Left hindlimb (tissue), 1 donor: ENCODE results near the gene CALML3.

Source experiments
- DNase-seq: peaks from one replicate; pipeline ENCODE4 v3.0.0-alpha.2; 2018

The CALML3 gene

GRCh38 chr10:5545011-5545410 lies 20.2 kb downstream of the CALML3 start:
- no peak for DNase-seq

GRCh38 chr10:5545426-5545777 lies 20.6 kb downstream of the CALML3 start:
- no peak for DNase-seq

DNA sequence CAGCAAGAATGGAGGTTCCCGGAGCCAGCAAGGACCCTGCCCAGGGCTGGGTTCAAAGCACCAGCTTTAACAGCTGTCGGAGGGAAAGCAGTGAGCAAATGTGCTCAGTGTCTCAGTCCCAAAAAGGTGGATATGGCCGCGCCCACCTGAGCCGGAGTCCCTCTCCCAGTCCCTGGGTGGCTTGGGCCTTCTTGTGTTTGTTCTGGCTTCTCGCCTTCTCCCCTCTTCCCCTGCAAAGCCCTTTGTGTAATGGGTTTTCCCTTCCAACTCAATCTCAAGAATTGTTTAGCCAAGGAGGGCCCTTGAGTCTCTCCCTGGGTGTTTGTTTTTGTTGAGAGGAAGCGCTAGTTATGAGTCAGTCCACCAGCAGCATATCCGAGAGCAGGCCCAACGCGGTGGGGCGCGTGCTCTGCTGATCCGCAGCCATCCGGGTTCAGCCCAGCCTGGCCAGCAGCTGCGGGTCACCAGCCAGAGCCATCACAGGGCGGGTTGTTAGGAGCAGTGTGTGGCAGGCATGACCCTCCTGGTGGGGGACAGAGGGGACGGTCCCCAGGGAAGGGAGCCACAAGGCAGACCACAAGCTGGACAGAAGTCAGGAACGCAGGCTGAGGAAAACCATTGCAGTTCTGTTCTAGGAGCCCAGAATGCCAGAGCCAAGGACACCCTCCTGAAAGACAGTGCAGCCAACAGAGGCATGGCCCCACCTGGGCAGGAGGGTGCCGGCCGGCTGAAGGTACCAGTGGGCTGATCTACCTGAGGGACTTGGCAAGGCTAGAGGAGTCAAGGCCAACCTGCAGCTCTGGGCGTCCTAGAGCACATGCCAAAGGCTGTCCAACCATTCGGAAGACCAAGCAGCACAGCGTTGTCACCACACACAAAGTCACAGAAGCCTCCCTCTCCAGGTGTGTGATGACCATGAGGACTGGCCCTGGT lies 21.3 kb downstream of the CALML3 start:
- DNase-seq: peak; percentile 66

DNA sequence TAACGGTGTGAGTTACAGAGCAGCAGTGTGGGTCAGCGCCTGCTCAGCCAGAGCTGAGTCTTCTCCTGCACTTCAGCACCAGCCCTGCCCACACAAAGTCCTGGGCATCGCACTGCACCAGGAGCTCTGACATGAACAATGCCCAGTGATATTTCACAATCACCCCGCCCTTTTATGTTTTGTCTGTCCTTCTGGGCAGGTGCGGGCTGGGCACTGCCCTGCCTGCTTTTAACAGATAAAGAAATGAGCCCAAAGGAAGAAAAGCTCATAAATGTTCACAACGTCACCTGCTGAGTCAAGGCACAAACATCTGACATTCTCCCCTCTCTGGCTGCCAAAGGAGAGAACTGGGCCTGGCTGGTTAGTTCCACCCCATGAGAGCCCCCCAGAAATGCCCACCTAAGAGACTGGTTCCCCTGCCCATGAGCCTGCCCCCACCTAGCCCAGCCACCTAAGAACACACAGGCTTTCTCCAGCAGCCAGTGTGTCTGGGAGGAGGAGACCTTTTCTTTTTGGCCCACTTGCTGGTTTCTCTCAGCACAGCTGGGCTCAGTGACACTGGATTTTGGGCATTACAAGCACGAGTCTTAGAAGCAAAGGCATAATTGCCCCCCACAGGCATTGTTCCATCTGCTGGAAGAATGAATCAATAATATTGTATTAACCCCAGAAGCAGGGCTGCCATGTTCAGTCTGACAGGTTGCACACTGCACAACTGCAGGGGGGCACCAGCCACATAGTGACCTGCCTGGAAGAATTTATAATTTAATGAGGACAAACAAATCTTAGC lies 22.3 kb downstream of the CALML3 start:
- no peak for DNase-seq

GRCh38 chr10:5547681-5547930 lies 22.8 kb downstream of the CALML3 start:
- no peak for DNase-seq

GRCh38 chr10:5547931-5548660 lies 23.3 kb downstream of the CALML3 start:
- no peak for DNase-seq

DNA sequence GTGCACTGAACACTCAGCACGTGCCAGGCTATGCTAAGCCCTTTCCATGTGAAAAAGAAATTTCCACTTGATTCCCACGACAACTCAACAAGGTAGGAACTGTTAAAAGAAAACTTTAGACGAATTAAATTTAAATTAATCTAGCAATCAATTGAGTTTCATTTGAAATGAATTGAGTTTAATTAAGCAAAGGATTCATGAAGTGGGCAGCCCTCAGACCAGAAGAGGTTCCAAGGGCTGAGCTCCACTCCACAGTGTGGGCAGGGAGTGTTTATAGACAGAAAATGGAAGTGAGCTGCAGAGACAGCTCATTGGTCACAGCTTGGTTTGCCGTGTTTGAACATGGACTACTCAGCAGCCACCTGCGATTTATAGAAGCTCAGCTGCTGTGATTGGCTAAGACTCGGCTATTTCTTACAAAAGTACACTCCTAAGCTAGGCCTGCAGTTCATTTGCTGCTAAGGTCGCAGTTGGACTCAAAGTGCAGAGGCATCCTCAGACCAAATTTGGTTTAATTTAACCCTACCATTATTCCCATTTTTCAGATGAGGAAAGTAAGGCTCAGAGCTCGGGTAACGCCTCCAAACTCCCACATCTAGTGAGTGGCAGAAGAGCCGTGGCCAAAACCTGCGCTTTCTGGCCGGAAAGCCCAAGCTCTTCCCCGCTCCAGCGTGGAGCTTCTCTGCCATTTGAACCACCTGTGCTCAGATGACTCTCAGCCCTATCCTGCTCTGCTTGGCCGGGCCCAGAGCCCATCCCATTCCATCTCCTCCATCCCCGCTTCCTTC lies 24.9 kb downstream of the CALML3 start:
- no peak for DNase-seq

DNA sequence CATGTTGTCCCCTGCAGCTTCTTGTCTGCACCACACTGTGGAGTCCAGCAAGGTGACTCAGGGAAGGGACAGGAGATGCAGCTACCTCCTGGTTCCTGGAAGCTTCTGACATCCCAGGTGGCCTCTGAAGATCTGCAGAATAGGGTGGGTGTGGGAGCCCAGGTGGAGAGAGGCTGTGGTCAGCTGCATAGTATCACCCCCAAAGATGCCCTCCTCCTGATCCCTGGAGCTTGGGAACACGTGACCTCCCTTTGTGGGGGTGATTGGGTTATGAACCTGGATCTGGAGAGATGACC lies 25.4 kb downstream of the CALML3 start:
- no peak for DNase-seq

DNA sequence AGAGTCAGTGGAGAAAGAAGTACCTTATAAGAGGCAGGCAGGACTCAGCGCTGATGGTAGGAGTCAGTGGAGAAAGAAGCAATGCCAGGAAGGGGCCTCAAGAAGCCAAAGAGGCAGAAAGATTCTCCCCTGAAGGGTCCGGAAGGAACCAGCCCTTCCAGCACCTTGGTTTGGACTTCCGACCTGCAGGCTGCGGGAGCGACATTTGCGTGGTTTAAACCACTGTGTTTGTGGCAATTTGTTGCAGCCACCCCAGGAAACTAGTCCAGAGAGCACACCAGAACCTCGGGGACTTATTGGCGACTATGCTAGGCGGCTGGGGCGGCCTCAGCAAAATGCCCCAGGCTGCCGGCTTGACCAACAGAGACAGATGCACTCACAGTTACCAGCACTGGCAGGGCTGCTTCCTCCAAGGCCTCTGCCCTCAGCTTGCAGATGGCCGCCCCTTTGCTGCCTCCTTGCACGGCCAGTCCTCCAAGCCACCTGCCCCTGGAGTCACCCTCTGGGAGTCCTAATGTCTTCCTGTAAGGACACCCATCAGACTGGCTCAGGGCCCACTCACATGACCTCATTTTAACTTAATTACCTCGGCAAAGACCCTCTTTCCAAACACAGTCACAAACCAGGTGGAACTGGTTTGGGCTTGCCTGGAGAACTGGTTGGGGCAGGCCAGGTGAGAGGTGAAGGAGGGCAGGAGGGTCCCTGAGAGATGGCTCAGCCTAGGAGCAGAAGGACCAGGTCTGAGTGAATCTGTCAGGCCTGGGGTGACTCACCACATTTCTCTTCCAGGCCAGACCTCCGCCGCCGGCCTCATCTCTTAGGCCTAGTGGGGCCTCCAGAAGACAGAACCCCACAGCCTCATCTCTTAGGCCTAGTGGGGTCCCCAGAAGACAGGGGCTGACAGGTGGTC lies 26.1 kb downstream of the CALML3 start:
- DNase-seq: no peak

DNA sequence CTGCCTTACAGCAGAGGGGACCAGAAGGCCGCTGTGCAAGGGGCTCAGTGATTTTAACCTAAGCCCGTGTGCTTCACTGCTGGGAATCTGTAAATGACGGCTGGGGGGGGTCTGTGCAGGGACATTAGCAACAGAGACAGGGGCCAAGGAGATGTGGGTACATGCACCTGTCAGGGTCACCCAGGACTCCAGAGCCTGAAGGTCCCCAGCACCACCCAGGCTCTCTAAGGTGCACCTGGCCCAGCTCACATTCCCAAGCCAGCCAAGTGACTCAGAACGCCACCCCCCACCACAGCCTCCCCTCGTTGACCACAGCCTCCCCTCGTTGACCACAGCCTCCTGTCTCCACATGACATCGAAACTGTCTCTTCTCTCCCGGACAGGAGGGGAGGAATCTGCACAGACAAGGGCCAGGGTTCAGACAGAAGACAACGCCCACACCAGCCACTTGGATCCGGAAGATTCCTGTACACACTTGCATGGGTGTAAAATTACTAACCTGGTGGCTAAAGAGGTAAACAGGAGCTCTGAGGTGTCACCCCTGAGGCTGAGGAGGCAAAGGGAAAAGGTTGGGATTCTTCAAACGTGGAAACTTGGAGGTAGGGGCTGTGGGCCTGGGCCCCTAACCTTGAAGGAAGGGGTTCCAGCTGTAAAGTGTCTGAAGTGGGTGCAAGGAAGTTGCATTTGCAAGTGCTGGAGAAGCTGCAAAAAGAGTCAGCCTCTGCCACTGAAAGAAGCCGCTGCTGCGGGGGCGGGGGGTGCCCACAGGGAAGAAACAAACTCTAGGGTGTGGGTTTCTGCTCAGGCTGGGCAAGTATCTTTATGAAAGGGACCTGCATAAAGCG lies 27.0 kb downstream of the CALML3 start:
- DNase-seq: no peak

DNA sequence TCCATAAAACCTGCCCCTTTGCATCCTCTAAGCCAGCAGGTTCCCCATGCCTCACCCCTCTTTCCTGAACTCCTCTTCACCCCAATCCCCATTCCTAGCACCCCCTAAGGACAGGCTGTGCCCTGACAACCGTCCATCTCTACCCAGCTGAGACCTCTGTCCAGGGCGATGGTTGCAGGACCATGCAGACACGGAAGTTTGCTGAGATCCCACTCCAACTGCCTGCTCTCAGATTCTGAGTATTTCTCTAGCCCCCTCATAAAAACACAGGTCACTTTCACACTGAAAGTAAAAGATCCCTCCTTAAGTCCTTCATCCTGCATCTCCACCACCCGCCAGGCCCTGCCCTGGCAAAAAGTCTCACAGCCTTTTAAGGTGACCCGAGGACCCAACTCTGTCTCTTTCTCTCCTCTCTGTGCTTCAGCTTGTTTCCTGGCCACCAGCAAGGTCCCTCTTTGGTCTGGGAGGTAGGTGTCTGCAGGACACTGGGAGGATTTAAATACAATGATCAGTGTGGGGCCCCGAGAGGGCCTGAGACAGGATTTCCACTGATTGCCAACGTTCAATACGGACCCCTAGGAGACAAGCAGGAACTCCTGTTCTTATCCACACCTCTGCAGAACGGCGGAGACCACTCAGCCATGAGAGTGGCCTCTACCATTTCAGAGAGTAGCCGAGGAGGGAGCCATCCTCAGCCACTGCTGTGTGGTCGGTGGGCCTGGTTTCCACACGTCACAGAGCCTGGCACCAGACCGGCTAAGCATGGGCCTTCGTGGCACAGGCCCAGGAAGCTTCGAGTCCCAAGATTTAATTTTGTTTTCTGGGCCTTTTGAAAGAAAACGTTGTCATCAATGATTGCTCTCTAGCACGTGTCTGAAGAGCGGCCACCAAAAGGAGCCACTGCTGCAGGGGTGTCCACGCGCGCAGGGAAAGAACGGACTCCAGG lies 27.9 kb downstream of the CALML3 start:
- DNase-seq: no peak

- no peak for DNase-seq
Measured at GRCh38 chr10:5553400-5554170, 28.8 kb downstream of the CALML3 start.

DNA sequence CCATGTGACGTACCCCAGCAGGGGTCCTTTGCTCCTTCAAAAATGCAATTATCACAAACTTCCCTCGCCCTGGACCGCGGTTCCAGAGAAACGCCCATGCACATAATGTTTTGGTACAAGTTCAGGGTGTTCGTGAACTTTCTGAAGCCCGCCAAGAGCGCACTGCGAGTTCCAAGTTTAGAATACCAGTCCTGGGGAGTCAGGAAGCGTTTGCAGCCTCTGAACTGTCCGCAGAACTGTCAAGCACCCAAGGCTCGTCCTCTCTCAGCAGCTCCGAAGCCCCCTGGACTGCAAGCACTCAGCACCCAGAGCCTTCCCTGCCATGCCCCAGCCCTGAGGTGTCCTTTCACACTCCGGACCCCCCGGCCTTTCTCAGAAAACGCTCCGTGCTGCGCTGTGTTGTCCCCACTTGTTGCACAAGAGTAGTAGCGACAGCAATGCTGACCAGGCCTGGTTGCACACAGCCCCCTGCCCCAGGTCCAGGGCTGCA lies 30.3 kb downstream of the CALML3 start:
- DNase-seq: no peak

DNA sequence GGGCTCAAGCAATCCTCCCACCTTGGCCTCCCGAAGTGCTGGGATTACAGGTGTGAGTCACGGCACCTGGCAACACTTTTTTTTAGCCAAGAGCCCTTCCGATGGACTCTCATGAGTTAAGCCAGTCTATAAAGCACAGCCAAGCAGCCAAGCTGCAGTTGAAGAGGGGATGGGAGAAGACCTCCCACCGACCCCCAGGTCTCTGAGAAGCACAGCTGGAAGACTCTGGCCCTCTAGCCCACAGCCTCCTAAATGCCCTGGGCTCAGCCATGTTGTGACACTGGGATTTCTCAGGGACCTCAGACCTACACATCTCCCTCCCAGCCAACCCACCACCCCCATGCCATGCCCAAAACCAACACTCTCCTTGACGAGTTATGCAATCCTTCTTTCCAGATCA lies 31.1 kb downstream of the CALML3 start:
- no peak for DNase-seq

DNA sequence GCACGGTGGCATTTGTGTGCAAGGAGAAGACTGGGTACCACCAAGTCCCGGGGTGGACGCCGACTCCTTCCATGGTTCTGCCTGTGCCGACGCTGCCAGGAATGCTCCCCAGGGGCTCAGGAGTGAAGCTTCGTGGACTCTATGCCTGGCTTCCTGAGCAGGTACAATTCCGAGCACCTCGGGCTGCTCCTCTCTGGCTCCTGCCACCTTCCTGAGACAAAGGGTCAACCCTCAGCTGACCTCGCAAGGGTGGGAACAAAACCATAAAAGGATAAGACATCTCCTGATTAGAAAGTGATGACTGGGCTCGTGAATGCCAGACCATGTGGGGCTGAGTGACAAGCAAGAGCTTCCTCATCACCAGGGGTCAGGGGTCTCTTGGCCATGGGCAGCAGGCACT lies 31.8 kb downstream of the CALML3 start:
- no peak for DNase-seq

DNA sequence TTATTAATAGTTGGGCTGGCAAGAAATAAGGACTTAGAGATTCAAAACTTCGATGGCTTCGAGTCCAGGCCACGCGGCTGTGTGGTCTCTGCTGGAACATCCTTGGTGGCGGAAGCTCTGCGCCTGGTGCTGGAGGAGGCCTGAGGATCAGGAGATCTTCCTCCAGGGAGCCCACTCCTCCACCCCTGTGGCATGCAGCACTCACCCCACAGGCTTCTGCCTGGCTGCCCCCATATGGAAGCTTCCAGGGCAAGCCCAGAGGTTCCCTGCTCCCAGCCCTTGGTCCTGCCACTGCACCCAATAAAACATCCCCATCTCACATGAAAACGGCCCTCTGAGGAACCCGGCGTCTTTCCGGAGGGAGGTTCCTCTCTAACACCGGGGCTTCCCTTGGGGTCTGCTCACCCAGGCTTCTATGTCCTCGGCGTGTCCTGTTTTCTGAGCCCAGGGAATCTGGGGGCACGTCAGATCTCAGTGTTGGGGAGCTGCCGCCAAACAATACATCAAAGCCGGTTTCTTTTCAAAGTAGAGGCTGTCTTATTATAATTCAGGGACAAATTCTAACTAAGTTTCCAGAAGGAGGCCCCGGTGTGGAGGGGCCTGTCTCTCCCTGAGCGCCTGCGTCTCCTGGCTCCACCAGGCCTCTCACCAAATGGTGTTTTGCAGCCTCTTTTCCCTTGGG lies 32.4 kb downstream of the CALML3 start:
- DNase-seq: no peak

DNA sequence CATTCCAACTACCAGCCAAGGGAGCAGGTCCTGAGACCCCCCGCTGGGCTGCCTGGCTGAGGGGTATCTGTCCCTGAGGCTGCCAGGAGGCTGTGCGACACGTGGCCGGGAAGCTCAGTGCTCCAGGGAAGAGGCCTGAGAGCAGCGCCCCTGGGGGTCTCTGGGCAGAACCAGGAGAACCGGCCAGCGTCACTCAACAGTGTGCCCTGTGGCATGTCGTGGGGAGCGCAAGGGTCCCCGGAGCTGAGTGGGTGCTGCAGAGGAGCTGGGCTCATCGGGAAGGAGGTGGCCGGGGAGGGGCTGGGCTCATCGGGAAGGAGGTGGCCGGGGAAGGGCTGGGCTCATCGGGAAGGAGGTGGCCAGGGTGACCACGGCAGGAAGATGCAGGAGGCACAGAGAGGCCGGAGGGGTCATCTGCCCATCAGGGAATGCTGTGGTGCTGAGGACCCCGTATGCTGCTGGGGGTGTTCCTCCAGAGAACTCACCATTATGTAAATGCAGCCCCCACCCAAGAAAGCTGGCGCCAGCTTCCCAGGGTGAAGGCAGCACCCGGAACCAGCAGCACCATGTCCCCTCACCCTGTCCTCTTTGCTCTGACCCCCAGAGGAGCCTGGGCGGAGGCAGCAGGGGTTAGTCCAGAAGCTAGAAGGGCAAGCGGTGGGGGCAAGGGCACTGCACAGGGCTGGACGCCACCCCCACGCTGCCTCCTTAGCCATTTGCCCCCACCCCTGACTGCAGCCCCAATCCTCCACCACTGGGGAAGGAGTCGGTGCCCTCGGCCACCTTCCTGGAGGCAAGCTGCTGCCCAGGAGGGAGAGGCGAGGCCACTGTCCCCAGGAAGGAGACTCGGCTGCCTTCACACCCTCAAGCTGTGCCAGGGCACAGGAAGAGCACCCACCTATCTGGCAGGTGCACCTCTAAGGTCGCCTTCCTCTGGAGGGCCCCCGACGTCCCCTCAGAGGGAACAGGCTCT lies 33.3 kb downstream of the CALML3 start:
- no peak for DNase-seq
